GM06990 (cell line): ENCODE results near the gene ZBTB46.

Experiments
- DNase-seq: peaks from one replicate; pipeline ENCODE4 v3.0.0-alpha.2; 2011; ENCODE audit not compliant: insufficient read length; ENCODE audit errors: extremely low read depth
- H3K27me3 ChIP-seq: replicated peaks from 2 replicates; pipeline ENCODE4 v1.6.0; 2011; ENCODE audit warnings: low read length; ENCODE audit not compliant: control insufficient read depth, insufficient read depth
- H3K36me3 ChIP-seq: 2 replicates; pipeline ENCODE4 v1.5.1; 2011; ENCODE audit warnings: low read length; ENCODE audit not compliant: control insufficient read depth, insufficient read depth
- H3K4me3 ChIP-seq: replicated peaks from 2 replicates; pipeline ENCODE4 v1.5.1; 2011; ENCODE audit warnings: low read depth, mild to moderate bottlenecking, control low read depth, low read length
- CTCF ChIP-seq: IDR thresholded peaks from 2 replicates; pipeline ENCODE4 v1.5.1; 2011; ENCODE audit warnings: low read length, control low read depth, mild to moderate bottlenecking, inconsistent platforms; ENCODE audit not compliant: insufficient read depth, poor library complexity, severe bottlenecking

The ZBTB46 gene

GRCh38 chr20:63829603-63829944 lies 1.5 kb downstream of the ZBTB46 start:
- Histone ChIP-seq H3K4me3 (peak overlapping the region; percentile 64), H3K36me3 (no peaks in the 10 kb centered on the region; the same call in 1 of the 2 replicates), H3K27me3 (no peaks in the 10 kb centered on the region; the same call in 1 of the 2 replicates)
- TF ChIP-seq CTCF = no peak
- no peak for DNase-seq

GRCh38 chr20:63828951-63829350 lies 2.1 kb downstream of the ZBTB46 start:
- no peak for DNase-seq
- no peak for TF ChIP-seq CTCF
- H3K36me3 ChIP-seq = no peaks in the 10 kb centered on the region; the same call in 1 of the 2 replicates
- no peak overlapping the region for H3K4me3 ChIP-seq
- H3K27me3 ChIP-seq = no peaks in the 10 kb centered on the region; the same call in 1 of the 2 replicates

GRCh38 chr20:63828545-63828944 lies 2.5 kb downstream of the ZBTB46 start:
- no peak overlapping the region for H3K4me3 ChIP-seq

GRCh38 chr20:63828124-63828523 lies 2.9 kb downstream of the ZBTB46 start:
- Histone ChIP-seq H3K27me3 (no peaks in the 10 kb centered on the region; the same call in 1 of the 2 replicates), H3K4me3 (no peak overlapping the region), H3K36me3 (no peaks in the 10 kb centered on the region; the same call in 1 of the 2 replicates)
- TF ChIP-seq CTCF = no peak
- no peak for DNase-seq

More at GRCh38 chr20:63828545-63828944, 2.5 kb downstream of the ZBTB46 start:
- Histone ChIP-seq H3K36me3 (no peaks in the 10 kb centered on the region; the same call in 1 of the 2 replicates), H3K27me3 (no peaks in the 10 kb centered on the region; the same call in 1 of the 2 replicates)
- no peak for TF ChIP-seq CTCF
- no peak for DNase-seq

GRCh38 chr20:63826753-63827152 lies 4.3 kb downstream of the ZBTB46 start:
- Histone ChIP-seq H3K4me3 (no peak overlapping the region), H3K36me3 (no peaks in the 10 kb centered on the region; the same call in 1 of the 2 replicates), H3K27me3 (no peaks in the 10 kb centered on the region; the same call in 1 of the 2 replicates)
- DNase-seq = no peak
- no peak for TF ChIP-seq CTCF

GRCh38 chr20:63825331-63826118 lies 5.5 kb downstream of the ZBTB46 start:
- no peak for DNase-seq
- no peak for TF ChIP-seq CTCF
- no peaks in the 10 kb centered on the region; the same call in 1 of the 2 replicates for H3K27me3 ChIP-seq

More at GRCh38 chr20:63825331-63826118, 5.5 kb downstream of the ZBTB46 start:
- Histone ChIP-seq H3K36me3 (no peaks in the 10 kb centered on the region; the same call in 1 of the 2 replicates), H3K4me3 (no peak overlapping the region)
